ENCODE data around the gene ZNF326.
A peak's percentile ranks its signal among the peaks of the same experiment; 100 is the strongest.

ZNF326 gene

DNA sequence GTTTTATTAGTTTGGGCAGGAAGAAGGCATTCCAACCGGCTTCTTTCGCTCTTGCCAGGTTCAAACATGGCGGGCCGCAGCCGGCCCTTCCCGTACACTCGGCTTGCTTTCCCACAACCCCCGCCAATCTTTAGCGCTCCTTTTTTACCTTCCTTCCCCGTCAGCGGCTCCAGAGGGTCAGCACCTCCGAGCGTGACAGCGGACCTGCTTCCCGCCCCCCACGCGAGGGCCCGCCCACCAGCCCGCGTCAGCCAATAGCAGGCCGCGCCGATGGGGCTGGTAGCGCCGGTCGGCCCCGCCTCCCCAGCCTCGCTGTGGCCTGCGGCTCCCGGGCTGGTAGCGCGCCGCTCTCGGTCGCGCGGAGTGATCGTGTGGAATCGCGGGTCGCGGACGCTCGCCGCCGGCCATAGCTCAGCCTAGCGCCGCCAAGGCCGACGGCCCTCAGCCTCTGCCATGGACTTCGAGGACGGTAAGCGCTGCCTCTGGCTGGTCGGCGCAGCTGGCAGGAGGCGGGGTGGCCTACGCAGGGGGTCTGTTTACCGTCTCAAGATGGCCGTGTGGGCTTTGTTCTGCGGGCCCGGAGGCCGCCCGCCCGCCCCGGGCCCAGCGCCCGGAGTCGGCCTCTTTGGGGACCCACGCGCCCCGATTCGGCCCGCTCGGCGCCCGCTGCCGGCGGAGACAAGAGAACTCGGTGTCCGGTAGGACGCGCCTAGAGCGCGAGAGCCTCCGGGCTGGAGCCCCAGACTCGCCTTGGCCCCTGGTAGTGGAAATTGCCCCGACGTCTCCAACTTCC, at the start of gene ZNF326:
Gene ZNF326, plus strand, starts transcription at position 306 of the 793 bp plus-strand sequence. Its CDS starts 148 bp downstream, at position 454.
- DNase-seq (ENCODE audit: low read depth in 2 of 2) = peak; percentile 95 to 96

DNA sequence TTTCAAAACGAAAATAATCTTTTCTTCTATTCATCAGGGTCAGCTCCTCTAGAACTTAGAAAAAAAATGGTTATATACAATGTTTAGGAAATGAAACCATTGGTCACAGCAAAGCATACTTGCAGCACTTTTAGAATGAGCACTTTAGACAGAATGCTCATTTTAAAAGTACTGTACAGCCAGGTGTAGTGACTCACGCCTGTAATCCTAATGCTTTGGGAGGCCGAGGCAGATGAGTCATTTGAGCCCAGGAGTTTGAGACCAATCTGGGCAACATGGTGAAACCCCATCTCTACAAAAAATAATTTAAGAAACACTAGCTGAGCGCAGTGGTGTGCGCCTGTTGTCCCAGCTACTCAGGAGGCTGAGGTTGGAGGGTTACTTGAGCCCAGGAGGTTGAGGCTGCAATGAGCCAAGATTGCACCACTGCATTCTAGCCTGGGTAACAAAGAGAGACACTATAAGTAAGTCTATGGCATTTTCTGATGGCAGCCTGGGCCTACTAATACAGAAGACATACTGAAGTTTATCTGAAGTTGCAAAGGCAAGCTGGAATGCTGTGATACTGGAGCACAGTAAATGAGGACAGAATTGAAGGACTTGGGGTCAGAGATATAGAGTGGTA, 48.9 kb upstream of the ZNF326 start:
- DNase-seq (ENCODE audit: low read depth in 2 of 2) = no peak

DNA sequence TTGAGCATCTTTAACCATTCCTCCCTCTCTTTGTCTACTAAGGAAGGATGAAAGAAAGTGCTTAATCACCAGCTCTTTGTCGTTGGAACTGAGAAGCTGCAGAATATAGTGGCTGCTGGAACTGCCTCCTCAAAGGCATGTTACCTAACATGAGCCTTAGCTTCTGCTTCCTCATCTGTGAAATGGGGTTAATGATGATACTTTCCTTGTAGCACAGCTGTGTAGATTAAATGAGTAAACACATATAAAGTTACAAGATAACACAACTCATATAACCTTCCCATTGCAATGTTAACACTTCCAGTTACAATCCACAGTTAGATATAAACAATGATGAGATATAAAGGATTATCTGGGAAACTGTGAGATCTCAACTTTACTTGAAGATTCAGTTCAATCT, 48.4 kb upstream of the ZNF326 start:
- DNase-seq (ENCODE audit: low read depth in 2 of 2) = no peak

DNA sequence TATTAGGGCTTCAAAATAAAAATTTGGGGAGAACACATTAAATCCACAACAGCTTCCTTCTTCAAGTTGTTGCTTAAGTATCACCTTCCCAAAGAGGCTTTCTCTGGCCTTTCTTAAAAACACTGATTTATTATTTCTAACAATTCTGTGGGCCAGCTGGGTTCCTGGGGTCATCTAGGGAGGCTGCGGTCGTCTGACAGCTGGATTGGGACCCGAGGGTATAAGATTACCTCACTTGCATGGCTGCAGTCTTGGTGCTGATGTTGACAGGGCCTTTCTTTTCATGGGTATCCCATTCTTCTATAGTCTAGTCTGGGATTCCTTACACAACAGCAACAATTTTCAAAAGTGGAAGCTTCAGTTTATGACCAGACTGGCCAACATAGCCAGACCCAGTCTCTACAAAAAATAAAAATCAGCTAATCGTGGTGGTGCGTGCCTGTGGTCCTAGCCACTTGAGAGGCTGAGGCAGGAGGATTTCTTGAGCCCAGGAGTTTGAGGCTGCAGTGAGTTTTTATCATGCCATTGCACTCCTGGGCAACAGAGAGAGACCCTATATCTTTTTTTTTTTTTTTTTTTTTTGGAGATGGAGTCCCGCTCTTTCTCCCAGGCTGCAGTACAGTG, 46.1 kb upstream of the ZNF326 start:
- DNase-seq (ENCODE audit: low read depth in 2 of 2) = no peak

DNA sequence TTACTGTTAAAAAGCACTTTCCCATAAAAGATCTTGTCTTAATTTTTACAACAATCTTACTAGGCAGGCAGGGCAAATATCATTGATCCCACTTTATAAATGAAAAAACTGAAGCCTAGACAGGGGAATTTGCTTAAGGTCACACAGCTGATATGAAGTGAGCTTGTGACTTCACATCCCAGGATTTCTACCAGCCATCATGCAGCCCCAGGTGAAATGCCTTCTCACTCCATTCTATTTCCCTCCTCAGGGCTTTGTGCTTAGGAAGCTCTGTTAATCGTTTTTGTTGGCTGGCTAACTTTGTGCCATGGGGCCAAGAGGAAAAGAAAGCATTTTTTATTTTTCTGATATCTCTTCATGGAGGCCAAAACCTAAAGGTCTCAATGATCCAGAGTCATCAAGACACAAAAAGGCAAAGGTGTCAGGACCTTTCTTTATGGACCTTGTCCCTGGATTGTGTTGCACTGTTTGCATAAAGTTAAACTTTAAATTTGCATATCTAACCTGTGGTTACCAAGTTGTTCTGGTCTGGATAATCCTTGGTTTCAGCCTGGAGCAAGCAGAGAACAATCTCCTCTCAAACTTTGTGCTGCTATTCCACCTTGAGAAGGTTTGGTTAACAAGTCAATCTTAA, 44.8 kb upstream of the ZNF326 start:
- no peak for DNase-seq (ENCODE audit: low read depth in 2 of 2)

- DNase-seq (ENCODE audit: low read depth in 2 of 2) = no peak
Measured at GRCh38 chr1:89950703-89951102, 44.2 kb upstream of the ZNF326 start.

- DNase-seq (ENCODE audit: low read depth in 2 of 2) = no peak
Measured at GRCh38 chr1:89951766-89952604, 42.9 kb upstream of the ZNF326 start.

DNA sequence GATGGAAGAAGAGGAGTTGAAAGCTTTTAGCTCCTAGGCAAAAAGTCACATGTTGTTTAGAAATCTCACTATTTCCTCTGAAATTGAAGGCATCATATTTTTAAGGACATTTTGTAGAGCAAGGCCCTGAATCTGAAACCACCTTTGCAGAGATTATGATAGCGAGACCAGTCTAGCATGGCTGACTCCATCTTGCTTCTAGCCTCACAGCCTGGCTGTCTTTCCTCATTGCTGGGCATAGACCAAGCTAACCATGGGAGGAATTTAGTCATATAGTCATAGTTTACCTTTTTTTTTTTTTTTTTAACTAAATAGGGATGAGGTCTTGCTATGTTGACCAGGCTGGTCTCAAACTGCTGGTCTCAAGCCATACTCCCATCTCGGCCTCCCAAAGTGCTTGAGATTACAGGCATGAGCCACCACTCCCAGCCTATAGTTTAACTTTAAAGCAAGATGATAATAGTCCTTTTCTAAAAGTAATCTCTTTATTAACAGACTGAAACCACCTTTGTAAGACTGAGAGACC, 42.2 kb upstream of the ZNF326 start:
- DNase-seq (ENCODE audit: low read depth in 2 of 2) = no peak

GRCh38 chr1:89953131-89953626, 41.7 kb upstream of the ZNF326 start:
- peak; percentile 27 to 30 for DNase-seq (ENCODE audit: low read depth in 2 of 2)

- no peak for DNase-seq (ENCODE audit: low read depth in 2 of 2)
Measured at GRCh38 chr1:89953929-89954328, 41.0 kb upstream of the ZNF326 start.

DNA sequence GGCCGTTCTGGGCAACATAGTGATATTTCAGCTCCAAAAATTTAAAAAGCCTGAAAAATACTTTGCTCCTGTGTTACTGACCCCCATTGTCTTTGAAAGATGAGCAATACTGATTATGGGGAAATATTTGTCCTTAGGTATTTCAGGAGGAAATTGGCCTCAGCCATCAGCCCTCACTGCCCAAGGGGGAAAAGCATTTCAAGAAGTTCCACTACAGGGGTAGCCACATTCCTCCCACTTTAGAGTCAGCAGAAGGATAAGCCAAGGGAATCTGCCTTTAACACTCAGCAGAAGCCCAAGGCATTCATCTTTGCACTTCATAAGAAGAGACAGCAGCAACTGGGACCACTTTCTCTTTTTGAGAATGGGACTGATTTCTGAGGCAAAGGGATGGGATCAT, 40.5 kb upstream of the ZNF326 start:
- no peak for DNase-seq (ENCODE audit: low read depth in 2 of 2)

GRCh38 chr1:89955311-89956205, 39.4 kb upstream of the ZNF326 start:
- no peak for DNase-seq (ENCODE audit: low read depth in 2 of 2)

- DNase-seq (ENCODE audit: low read depth in 2 of 2) = no peak
Measured at GRCh38 chr1:89957107-89957506, 37.8 kb upstream of the ZNF326 start.

DNA sequence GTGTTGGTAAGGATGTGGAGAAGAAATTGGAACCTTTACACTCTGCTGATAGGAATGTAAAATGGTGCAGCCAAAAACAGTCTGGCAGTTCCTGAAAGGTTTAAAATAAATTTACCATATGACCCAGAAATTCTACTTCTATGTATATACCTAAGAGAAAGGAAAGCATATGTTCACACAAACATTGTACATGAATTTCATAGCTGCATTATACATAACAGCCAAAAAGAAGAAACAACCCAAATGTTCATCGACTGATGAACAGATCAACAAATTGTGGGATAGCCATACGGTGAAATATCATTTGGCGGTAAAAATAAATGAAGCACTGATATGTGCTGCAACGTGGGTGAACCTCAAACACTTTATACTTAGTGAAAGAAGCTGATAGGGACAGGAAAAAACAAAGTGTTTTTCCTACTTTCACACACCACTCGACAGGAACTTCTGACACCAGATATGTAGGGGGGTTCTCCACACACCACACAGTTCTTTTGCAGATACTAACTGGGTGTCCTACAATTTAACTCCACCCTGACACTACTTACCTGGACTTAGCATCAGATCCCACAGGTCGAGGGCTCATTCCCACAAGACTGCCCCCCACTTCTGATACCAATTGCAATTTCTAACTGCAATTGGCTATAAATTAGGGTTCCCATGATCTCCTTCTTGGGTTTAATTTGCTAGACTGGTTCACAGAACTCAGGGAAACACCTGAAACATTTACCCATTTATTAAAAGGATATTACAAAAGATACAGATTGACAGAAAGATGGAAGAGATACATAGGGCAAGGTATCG, 35.9 kb upstream of the ZNF326 start:
- no peak for DNase-seq (ENCODE audit: low read depth in 2 of 2)

DNA sequence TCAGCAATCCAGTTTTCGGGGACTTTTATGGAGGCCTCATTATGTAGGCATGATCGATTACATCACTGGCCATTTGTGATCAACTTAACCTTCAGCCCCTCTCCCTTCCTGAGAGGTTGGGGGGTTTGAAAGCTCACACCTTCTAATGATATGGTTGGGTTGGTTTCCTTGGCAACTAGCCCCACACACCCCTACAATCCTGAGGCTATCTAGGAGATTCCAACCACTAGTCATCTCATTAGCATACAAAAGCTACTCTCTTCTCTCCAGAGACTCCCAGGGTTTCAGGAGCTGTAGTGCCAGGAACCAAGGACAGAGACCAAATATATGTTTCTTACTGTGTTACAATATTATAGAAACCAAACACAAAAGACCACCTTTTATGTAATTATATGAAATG, 35.2 kb upstream of the ZNF326 start:
- no peak for DNase-seq (ENCODE audit: low read depth in 2 of 2)

- no peak for DNase-seq (ENCODE audit: low read depth in 2 of 2)
Measured at GRCh38 chr1:89962024-89962741, 32.7 kb upstream of the ZNF326 start.

GRCh38 chr1:89962742-89963075, 32.2 kb upstream of the ZNF326 start:
- no peak for DNase-seq (ENCODE audit: low read depth in 2 of 2)

DNA sequence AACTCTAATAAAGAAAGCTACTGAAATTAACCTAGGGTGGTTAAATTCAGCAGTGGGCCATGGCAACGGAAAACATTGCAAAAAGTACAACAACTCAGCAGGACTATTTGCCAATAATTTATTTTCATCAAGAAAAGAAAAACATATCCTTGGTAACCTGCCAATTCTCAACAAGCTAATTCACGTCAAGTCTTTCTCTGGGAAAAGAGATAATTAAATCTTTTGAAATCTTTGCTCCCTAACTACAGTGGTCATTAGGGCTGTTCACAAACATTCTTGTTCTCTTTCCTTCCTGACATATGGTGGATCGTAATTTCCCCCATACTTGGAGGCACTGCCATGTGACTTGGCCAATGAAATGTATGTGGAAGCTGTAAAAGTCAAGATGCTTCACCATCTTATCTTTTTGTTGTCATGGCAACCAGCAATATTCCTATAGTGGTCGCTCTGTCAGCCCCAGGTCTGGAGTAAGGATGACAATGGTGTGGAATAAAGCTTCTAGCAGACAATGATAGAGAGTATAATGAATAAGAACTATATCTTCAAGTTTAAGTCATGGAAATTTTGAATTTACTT, 29.6 kb upstream of the ZNF326 start:
- no peak for DNase-seq (ENCODE audit: low read depth in 2 of 2)

Data from stimulated activated CD8-positive, alpha-beta memory T cell treated with anti-CD3 and anti-CD28 coated beads, Interleukin-15, amount 100 ng/mL, for 48 hours (primary cell).